Measurements from ENCODE around the gene LUC7L. TPM values are rescaled to one million over a fixed set of nuclear protein-coding genes. Genes with fewer than 3 reads are reported as not detected.
"Not testable (repeated sequence)": the region's sequence is repeated elsewhere in the genome, so short reads cannot be mapped to it uniquely, and the experiment has no call there.

LUC7L gene
- total RNA-seq, 1 experiment from 2014 or later, result 45.1 TPM

- H3K4me3 ChIP-seq, H3K9me3 ChIP-seq, H3K36me3 ChIP-seq, DNase-seq: not testable (repeated sequence)
- peaks cover 20% of the 10 kb centered on the region for H3K27me3 ChIP-seq
These were observed 76.1 kb downstream of the LUC7L start for GRCh38 chr16:153129-153521.

- no peak for DNase-seq
- H3K36me3 ChIP-seq, result no peaks in the 10 kb centered on the region
- peaks cover 13% of the 10 kb centered on the region for H3K27me3 ChIP-seq
- H3K9me3 ChIP-seq, result no peaks in the 10 kb centered on the region
- H3K4me3 ChIP-seq, result no peak within 1 kb of the TSS
These were observed 76.8 kb downstream of the LUC7L start, which contains the start of gene HBZ for GRCh38 chr16:152141-153128. Gene HBZ, plus strand, starts transcription at chr16:152644. Its CDS starts 266 bp downstream, at chr16:152910.

- Histone ChIP-seq H3K36me3 (no peaks in the 10 kb centered on the region), H3K27me3 (peaks cover 9% of the 10 kb centered on the region), H3K9me3 (no peaks in the 10 kb centered on the region), H3K4me3 (no peak overlapping the region)
- no peak for DNase-seq
These were observed 80.1 kb downstream of the LUC7L start for GRCh38 chr16:149024-149660.

GRCh38 chr16:146646-147045, 82.6 kb downstream of the LUC7L start:
- Histone ChIP-seq H3K27me3 (peaks cover 9% of the 10 kb centered on the region), H3K9me3 (no peaks in the 10 kb centered on the region), H3K36me3 (no peaks in the 10 kb centered on the region), H3K4me3 (no peak overlapping the region)
- DNase-seq, result no peak

- no peaks in the 10 kb centered on the region for H3K36me3 ChIP-seq
- H3K4me3 ChIP-seq, result no peak overlapping the region
- peaks cover under 1% of the 10 kb centered on the region for H3K27me3 ChIP-seq
- DNase-seq, result no peak
- H3K9me3 ChIP-seq, result no peaks in the 10 kb centered on the region
These were observed 84.4 kb downstream of the LUC7L start for GRCh38 chr16:144797-145252.

- H3K27me3 ChIP-seq, result no peaks in the 10 kb centered on the region
- no peaks in the 10 kb centered on the region for H3K9me3 ChIP-seq
- no peaks in the 10 kb centered on the region for H3K36me3 ChIP-seq
- DNase-seq, result no peak
- no peak overlapping the region for H3K4me3 ChIP-seq
These were observed 85.8 kb downstream of the LUC7L start for GRCh38 chr16:143456-143855.

GRCh38 chr16:143047-143446, 86.2 kb downstream of the LUC7L start:
- Histone ChIP-seq H3K4me3 (no peak overlapping the region), H3K36me3 (no peaks in the 10 kb centered on the region), H3K9me3 (no peaks in the 10 kb centered on the region), H3K27me3 (no peaks in the 10 kb centered on the region)
- DNase-seq, result no peak

GRCh38 chr16:142405-142967, 86.8 kb downstream of the LUC7L start:
- no peaks in the 10 kb centered on the region for H3K27me3 ChIP-seq
- no peaks in the 10 kb centered on the region for H3K9me3 ChIP-seq
- H3K4me3 ChIP-seq, result no peak overlapping the region
- no peak for DNase-seq
- no peaks in the 10 kb centered on the region for H3K36me3 ChIP-seq

GRCh38 chr16:140175-140857, 88.9 kb downstream of the LUC7L start:
- Histone ChIP-seq H3K27me3 (no peaks in the 10 kb centered on the region), H3K36me3 (peaks cover 7% of the 10 kb centered on the region), H3K4me3 (no peak overlapping the region; the same call in 1 of the 2 replicates), H3K9me3 (no peaks in the 10 kb centered on the region)
- DNase-seq, result no peak

Other genes with a start within 250 kb of the LUC7L start
- 16.4 and 25.5 TPM in 2 replicates for gene POLR3K, start 175.8 kb downstream of the LUC7L start, total RNA-seq (2014; rRNA removed; shearing (Covaris generic); ENCODE audit: low replicate concordance)
- 33.1 and 87.8 TPM in 2 replicates for gene SNRNP25, start 175.6 kb downstream of the LUC7L start, total RNA-seq (2014; rRNA removed; shearing (Covaris generic); ENCODE audit: low replicate concordance)
- gene RHBDF1, start 156.8 kb downstream of the LUC7L start, total RNA-seq (2014; rRNA removed; shearing (Covaris generic); ENCODE audit: low replicate concordance), result 4.2 and 12.0 TPM in 2 replicates
- gene MPG, start 151.2 kb downstream of the LUC7L start, total RNA-seq (2014; rRNA removed; shearing (Covaris generic); ENCODE audit: low replicate concordance), result 126 and 258 TPM in 2 replicates
- 9.6 and 18.2 TPM in 2 replicates for gene NPRL3, start 90.8 kb downstream of the LUC7L start, total RNA-seq (2014; rRNA removed; shearing (Covaris generic); ENCODE audit: low replicate concordance)
- not detected in 2 replicates for gene HBZ, start 76.8 kb downstream of the LUC7L start, total RNA-seq (2014; rRNA removed; shearing (Covaris generic); ENCODE audit: low replicate concordance)
- not detected in 2 replicates for gene HBM, start 63.5 kb downstream of the LUC7L start, total RNA-seq (2014; rRNA removed; shearing (Covaris generic); ENCODE audit: low replicate concordance)
- gene HBA2, start 56.6 kb downstream of the LUC7L start, total RNA-seq (2014; rRNA removed; shearing (Covaris generic); ENCODE audit: low replicate concordance), result not detected in 2 replicates
- gene HBA1, start 52.8 kb downstream of the LUC7L start, total RNA-seq (2014; rRNA removed; shearing (Covaris generic); ENCODE audit: low replicate concordance), result not detected in 2 replicates
- not detected in 2 replicates for gene HBQ1, start 49.0 kb downstream of the LUC7L start, total RNA-seq (2014; rRNA removed; shearing (Covaris generic); ENCODE audit: low replicate concordance)
- 65.6 and 106 TPM in 2 replicates for gene FAM234A, start 5.4 kb upstream of the LUC7L start, total RNA-seq (2014; rRNA removed; shearing (Covaris generic); ENCODE audit: low replicate concordance)
- gene RGS11, start 46.5 kb upstream of the LUC7L start, total RNA-seq (2014; rRNA removed; shearing (Covaris generic); ENCODE audit: low replicate concordance), result not detected in 2 replicates
- 5.9 TPM in 1 of 2 replicates, not detected in the other for gene ARHGDIG, start 51.1 kb upstream of the LUC7L start, total RNA-seq (2014; rRNA removed; shearing (Covaris generic); ENCODE audit: low replicate concordance)
- 3.1 TPM in 1 of 2 replicates, not detected in the other for gene PDIA2, start 53.7 kb upstream of the LUC7L start, total RNA-seq (2014; rRNA removed; shearing (Covaris generic); ENCODE audit: low replicate concordance)
- gene AXIN1, start 123.3 kb upstream of the LUC7L start, total RNA-seq (2014; rRNA removed; shearing (Covaris generic); ENCODE audit: low replicate concordance), result 46.9 and 48.3 TPM in 2 replicates
- gene MRPL28, start 141.1 kb upstream of the LUC7L start, total RNA-seq (2014; rRNA removed; shearing (Covaris generic); ENCODE audit: low replicate concordance), result 172 and 192 TPM in 2 replicates
- 34.2 and 35.5 TPM in 2 replicates for gene PGAP6, start 152.5 kb upstream of the LUC7L start, total RNA-seq (2014; rRNA removed; shearing (Covaris generic); ENCODE audit: low replicate concordance)
- gene NME4, start 167.8 kb upstream of the LUC7L start, total RNA-seq (2014; rRNA removed; shearing (Covaris generic); ENCODE audit: low replicate concordance), result 188 and 350 TPM in 2 replicates
- gene DECR2, start 172.4 kb upstream of the LUC7L start, total RNA-seq (2014; rRNA removed; shearing (Covaris generic); ENCODE audit: low replicate concordance), result 31.6 and 37.1 TPM in 2 replicates
- gene RAB11FIP3, start 196.2 kb upstream of the LUC7L start, total RNA-seq (2014; rRNA removed; shearing (Covaris generic); ENCODE audit: low replicate concordance), result 33.1 and 42.8 TPM in 2 replicates

All from MG63 (cell line).